Limb (tissue), 2 donors: ENCODE results near the gene HOXA10.

Source experiments
- DNase-seq, 2 donors: peaks; one replicate each; pipeline ENCODE4 v3.0.0-alpha.2; 2016; ENCODE audit errors: extremely low spot score in 2 of 2

HOXA10 gene

DNA sequence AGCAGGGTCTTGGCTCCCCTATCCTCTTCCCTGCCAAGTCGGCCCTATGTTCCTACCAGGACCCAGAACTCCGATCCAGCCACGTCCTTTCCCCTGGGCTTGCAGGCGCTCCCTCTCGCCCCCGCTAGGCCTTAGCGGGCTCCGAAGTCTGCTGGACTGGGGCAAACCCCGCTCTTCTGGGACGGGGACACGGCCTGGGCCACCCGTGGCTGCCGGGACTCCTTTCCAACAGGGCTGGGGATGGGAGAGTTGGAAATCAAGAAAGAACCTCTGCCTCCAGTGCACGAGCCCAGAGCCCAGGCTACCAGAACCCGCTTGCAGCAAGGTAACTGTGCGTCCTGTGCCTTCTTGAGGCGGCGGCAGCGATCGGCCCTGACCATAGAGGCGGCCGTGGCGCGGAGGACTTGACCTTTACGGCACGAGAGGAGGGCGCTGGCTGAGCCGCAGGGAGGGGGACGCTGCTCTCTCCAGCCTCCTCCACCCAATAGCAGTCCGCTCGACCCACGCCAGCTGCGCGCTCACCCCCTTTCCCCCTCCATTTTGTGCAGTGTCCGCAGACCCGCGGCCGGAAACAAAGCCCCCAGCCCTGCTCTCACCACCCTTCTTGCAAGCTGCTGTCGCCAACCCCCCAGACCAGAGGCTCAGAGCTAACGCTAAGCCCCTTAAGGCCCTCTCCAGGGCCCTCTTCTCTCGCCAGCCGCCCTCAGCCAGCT lies 17.9 kb upstream of the HOXA10 start:
- peak in 1 of 2 donors; percentile 62 for DNase-seq

DNA sequence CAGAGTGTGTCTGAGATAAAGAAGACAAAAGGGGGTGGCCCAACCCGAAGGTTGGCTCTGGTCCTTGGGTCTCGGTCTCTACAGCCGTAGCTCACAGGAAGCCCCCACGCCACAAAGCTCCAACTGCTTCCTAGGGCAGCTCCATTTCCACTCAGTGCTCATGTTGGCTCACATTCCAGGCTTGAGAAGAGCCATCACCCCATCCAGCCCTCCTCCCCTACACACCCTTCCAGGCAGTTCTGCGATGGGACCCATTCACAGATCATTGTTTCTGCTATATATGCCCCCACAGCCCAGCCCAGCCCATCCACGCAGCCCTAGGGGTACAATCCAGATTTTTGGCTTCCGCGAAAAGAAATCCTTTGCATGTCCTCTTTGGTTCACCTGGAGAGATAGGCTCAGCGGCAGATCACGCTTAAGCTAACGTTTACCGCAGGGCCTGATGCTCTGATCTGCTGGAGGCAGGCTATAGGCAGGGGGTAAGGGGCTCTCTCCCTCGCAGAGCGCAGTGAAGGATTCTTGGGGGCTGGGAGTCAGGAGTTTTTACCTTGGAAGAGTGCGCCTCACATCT lies 17.1 kb upstream of the HOXA10 start:
- peak in 1 of 2 donors; percentile 47 for DNase-seq

GRCh38 chr7:27189997-27190748 lies 16.1 kb upstream of the HOXA10 start:
- DNase-seq: peak in 1 of 2 donors; percentile 29

DNA sequence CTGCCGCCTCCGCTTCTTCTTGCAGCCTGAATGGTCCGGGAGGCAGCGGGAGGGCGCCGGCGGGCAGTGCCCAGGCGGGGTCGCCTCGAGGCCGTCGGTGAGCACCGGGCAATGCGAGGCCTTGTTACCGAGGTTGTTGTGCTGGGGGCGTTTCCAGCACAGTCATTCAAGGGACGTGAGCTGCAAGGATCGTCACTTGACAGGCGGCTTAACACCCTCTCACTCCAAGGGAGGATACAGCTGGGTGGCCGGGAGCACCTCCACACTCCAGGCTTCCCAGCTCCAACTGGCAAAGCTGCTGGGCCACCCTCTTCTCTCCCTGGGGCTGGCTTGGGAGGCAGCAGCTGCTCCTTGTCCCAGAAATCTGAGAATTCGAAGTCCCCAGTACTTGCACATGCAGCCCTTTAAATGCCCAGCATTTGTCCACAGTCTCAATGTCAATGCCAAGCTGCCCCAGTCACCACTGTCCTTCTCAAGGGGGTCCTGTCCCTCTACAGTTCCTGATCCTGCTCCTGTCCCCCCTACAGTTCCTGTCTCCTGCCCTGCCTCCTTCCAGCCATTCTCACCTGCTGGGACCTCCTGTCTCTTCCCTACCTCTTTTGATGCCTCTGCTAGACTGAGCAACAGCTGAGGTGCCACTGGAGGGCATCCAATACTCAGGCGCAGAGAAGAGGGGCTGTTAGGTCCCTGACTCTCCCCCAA lies 15.3 kb upstream of the HOXA10 start:
- peak in 1 of 2 donors; percentile 53 for DNase-seq

GRCh38 chr7:27188386-27189294 lies 14.5 kb upstream of the HOXA10 start:
- DNase-seq: peak in 1 of 2 donors; percentile 67

GRCh38 chr7:27187475-27188385 lies 13.6 kb upstream of the HOXA10 start:
- DNase-seq: peak in 1 of 2 donors; percentile 63

DNA sequence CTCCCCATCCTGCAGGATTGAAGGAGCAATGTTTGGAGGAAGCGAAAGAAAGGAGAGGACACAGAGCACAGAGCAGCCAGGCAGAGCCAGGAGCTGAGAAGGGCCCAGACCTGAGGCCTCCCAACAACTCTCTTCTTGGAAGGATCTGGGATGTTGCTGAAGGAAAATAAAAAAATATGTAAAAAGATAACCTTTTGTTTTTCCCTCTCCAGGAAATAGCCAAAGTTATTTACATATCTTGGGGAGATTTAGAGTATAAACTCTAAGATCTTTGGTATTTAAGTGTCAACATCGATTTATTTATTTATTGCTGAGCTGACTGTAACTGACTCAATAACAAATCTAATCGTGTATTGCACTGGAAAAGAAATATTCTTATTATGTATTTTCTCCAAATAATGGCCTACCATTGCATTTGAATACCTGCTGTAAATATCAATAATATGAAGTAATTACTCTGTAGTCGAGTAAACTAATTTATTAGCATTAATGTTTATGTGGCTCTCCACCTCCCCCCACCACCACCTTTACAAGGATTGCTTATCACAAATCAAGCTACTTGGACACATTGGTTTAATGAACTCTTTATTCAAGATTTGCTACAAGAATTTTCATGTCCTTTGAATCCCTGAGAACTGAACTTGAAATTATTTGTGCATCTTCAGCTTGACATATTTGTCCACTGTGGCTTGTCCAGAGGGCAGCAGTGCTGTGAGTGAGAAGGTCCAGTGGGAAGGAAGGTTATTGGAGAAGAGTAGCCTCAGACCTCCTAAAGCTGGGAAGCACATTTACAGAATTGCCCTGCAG lies 12.8 kb upstream of the HOXA10 start:
- peak in 1 of 2 donors; percentile 36 for DNase-seq

GRCh38 chr7:27185854-27186667 lies 11.9 kb upstream of the HOXA10 start:
- peak in 1 of 2 donors; percentile 53 for DNase-seq

GRCh38 chr7:27185013-27185853 lies 11.1 kb upstream of the HOXA10 start, which contains the start of gene HOXA11:
TSS of gene HOXA11 (minus strand) at chr7:27185232. CDS start at chr7:27185144, 88 bp downstream.
- DNase-seq: peak in 1 of 2 donors; percentile 72

- DNase-seq: peak in 1 of 2 donors; percentile 69
These were observed 10.4 kb upstream of the HOXA10 start for GRCh38 chr7:27184337-27185012.

GRCh38 chr7:27183682-27184336 lies 9.7 kb upstream of the HOXA10 start:
- DNase-seq: peak in 1 of 2 donors; percentile 70

- DNase-seq: peak in 1 of 2 donors; percentile 62
These were observed 9.0 kb upstream of the HOXA10 start for GRCh38 chr7:27182861-27183681.

GRCh38 chr7:27182285-27182841 lies 8.2 kb upstream of the HOXA10 start:
- DNase-seq: peak in 1 of 2 donors; percentile 46

- peak; percentile 1 to 38 for DNase-seq
These were observed 7.7 kb upstream of the HOXA10 start for GRCh38 chr7:27181795-27182275.
